ENCODE data around the gene RGS14.

Gene RGS14

GRCh38 chr5:177327539-177328522 is 29.9 kb upstream of the RGS14 start:
- Histone ChIP-seq H3K36me3 (no peaks in the 10 kb centered on the region), H3K4me3 (ENCODE audit: low read depth, low read length) (no peak overlapping the region), H3K27ac (no peak overlapping the region), H3K27me3 (ENCODE audit: insufficient read depth, low read depth, severe bottlenecking) (no peaks in the 10 kb centered on the region), H3K9me3 (ENCODE audit: severe bottlenecking) (no peaks in the 10 kb centered on the region)
- no peak for TF ChIP-seq CTCF (IDR thresholded peaks at IDR 0.05; ENCODE audit: low read depth, low read length)
- no peak for DNase-seq

GRCh38 chr5:177328545-177329231 is 29.0 kb upstream of the RGS14 start:
- no peak for TF ChIP-seq CTCF (IDR thresholded peaks at IDR 0.05; ENCODE audit: low read depth, low read length)
- H3K27ac ChIP-seq, result no peak overlapping the region
- H3K36me3 ChIP-seq, result no peaks in the 10 kb centered on the region

GRCh38 chr5:177329883-177330282 is 27.8 kb upstream of the RGS14 start:
- no peaks in the 10 kb centered on the region; the same call in 1 of the 2 replicates for H3K36me3 ChIP-seq

More at GRCh38 chr5:177328545-177329231, 29.0 kb upstream of the RGS14 start:
- Histone ChIP-seq H3K9me3 (ENCODE audit: severe bottlenecking) (no peaks in the 10 kb centered on the region), H3K4me3 (ENCODE audit: low read depth, low read length) (no peak overlapping the region), H3K27me3 (ENCODE audit: insufficient read depth, low read depth, severe bottlenecking) (no peaks in the 10 kb centered on the region)
- no peak for DNase-seq

GRCh38 chr5:177330991-177331842 is 26.5 kb upstream of the RGS14 start:
- Histone ChIP-seq H3K27ac (no peak overlapping the region), H3K4me3 (ENCODE audit: low read depth, low read length) (no peak overlapping the region)

More at GRCh38 chr5:177329883-177330282, 27.8 kb upstream of the RGS14 start:
- no peak for DNase-seq
- TF ChIP-seq CTCF (IDR thresholded peaks at IDR 0.05; ENCODE audit: low read depth, low read length), result no peak
- H3K4me3 ChIP-seq (ENCODE audit: low read depth, low read length), result no peak overlapping the region
- no peaks in the 10 kb centered on the region for H3K9me3 ChIP-seq (ENCODE audit: severe bottlenecking)
- H3K27ac ChIP-seq, result no peak overlapping the region
- no peaks in the 10 kb centered on the region for H3K27me3 ChIP-seq (ENCODE audit: insufficient read depth, low read depth, severe bottlenecking)

More at GRCh38 chr5:177330991-177331842, 26.5 kb upstream of the RGS14 start:
- no peak for DNase-seq
- no peak for TF ChIP-seq CTCF (IDR thresholded peaks at IDR 0.05; ENCODE audit: low read depth, low read length)
- Histone ChIP-seq H3K36me3 (no peaks in the 10 kb centered on the region; the same call in 1 of the 2 replicates), H3K27me3 (ENCODE audit: insufficient read depth, low read depth, severe bottlenecking) (no peaks in the 10 kb centered on the region), H3K9me3 (ENCODE audit: severe bottlenecking) (no peaks in the 10 kb centered on the region)
